ENCODE data around the gene WBP2.
"Not testable (repeated sequence)": the region's sequence is repeated elsewhere in the genome, so short reads cannot be mapped to it uniquely, and the experiment has no call there.

Gene WBP2

GRCh38 chr17:75813081-75814020, 41.8 kb downstream of the WBP2 start:
- no peak for DNase-seq (ENCODE audit: low read depth)

DNA sequence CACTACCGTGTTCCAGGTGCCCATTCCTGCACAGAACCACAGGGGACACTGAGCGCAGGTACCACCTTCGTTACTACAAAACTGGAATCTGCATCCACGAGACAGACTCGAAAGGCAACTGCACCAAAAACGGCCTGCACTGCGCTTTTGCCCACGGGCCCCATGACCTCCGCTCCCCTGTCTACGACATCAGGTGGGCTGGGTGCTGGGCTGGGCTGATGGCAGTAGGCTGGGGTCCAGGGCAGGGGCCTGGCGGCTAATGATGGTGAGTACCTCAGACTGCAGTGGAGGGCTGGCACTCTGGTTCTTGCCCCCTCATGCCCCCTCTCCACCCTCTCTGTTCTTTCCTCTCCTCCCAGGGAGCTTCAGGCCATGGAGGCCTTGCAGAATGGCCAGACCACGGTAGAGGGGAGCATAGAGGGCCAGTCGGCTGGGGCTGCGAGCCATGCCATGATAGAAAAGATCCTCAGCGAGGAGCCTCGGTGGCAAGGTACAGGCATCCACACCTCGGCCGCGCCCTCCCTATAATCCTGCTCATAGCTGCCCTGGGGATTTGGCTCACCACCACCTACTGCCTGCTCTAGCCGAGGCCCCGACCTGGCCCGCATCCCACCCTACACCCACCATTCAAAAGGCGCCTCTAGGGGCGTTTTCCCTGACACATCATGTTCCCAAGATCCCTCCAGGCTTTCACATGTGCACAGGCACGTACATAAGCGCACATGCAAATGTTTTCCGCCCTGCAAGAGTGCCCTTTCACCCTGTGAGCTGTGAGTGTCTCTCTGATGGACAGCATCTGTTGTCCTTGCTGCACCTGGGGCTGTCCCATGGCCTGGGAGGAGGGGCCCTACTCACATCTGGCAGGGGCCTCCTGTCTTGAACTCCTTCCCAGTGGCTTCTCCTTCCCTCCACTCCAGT, 42.8 kb downstream of the WBP2 start:
- DNase-seq (ENCODE audit: low read depth), result no peak

DNA sequence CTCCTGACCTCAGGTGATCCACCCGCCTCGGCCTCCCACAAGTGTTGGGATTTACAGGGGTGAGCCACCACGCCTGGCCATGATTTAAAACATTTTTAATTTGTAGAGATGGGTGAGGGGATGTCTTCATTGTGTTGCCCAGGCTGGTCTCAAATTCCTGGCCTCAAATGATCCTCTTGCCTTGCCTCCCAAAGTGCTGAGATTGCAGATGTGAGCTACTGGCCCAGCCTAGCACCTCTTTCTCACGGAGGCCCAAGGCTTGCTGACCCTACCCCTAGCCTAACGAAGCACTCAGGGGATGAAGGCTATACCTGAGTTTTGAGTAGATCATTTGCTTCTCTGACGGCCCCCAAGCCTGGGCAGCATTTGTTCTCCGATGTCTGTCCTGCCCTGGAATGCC, 44.0 kb downstream of the WBP2 start:
- DNase-seq (ENCODE audit: low read depth), result no peak

DNA sequence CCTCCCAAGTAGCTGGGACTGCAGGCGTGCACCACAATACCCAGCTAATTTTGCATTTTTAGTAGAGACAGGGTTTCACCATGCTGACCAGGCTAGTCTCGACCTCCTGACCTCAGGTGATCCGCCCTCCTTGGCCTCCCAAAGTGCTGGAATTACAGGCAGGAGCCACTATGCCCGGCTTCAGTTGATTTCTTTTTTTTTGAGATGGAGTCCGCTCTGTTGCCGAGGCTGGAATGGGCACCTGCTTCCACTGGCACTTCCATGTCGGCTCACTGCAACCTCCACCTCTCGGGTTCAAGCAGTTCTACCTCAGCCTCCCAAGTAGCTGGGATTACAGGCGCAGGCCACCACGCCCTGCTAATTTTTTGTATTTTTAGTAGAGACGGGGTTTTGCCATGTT, 44.4 kb downstream of the WBP2 start:
- DNase-seq (ENCODE audit: low read depth), result not testable (repeated sequence)

- no peak for DNase-seq (ENCODE audit: low read depth)
Observed at GRCh38 chr17:75810216-75810615, 44.9 kb downstream of the WBP2 start.

- no peak for DNase-seq (ENCODE audit: low read depth)
Observed at GRCh38 chr17:75809631-75810111, 45.5 kb downstream of the WBP2 start.

- no peak for DNase-seq (ENCODE audit: low read depth)
Observed at GRCh38 chr17:75808905-75809621, 46.1 kb downstream of the WBP2 start.

- no peak for DNase-seq (ENCODE audit: low read depth)
Observed at GRCh38 chr17:75808549-75808904, 46.6 kb downstream of the WBP2 start.

DNA sequence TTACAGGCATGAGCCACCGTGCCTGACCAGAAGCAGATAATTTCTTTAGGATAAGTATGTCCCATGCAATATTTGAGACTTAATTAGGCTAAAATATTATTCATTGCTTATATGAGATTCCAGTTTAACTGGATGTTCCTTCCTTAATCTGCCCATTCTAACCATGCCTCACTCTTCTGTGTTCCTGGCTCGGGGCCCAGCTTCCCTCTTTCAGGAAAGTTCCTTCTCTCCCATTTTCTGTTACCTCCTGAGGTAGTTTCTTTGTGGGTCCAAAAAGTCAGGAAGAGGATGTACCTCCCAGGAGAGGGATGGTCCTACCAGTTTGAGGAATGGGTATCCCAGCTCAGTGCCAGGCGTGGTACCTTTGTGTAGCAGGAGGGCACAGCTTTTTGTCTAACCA, 47.3 kb downstream of the WBP2 start:
- no peak for DNase-seq (ENCODE audit: low read depth)

DNA sequence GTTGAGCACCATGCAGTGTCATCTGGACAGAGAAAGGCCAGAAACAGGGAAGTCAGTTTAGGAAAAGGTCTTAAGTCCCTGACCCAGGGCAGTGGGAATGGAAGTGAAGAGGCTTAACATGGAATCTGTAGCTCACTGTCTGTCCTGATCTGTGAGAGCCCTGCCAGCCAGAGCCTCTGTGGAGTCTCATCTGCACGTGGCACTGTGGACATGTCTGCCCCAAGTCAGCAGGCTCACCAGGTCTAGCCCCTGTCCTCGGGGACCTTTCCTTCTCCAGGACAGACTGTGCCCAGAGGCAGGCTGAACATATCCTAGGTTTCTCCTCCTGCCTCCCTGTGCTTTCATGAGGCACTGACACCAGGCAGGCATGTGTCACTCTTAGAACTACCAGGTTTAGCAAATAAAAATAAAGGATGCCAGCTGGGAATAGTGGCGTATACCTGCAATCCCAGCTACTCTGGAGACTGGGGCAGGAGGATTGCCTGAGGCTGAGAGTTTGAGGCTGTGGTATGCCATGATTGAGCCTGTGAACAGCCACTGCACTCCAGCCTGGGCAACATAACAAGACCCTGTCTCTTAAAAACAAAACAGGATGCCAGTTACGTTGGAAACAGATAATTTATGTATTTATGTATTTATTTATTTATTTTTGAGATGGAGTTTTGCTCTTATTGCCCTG, 48.2 kb downstream of the WBP2 start:
- no peak for DNase-seq (ENCODE audit: low read depth)

DNA sequence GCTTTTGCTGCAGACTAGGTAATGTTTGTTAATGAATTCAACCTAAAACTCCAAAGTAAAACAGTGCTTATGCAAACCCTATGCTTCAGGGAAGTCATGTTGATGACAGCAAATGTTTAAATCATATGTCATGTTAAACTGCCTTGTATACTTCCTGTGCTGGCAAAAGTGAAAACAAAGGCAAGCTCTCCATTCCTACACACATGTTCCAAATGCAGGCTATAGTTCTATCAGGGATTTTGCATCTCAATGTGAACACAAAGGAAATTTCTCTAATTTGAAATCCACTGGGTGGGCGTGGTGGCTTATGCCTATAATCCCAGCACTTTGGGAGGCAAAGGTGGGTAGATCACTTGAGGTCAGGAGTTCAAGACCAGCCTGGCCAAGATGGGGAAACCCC, 51.3 kb downstream of the WBP2 start:
- DNase-seq (ENCODE audit: low read depth), result no peak

- DNase-seq (ENCODE audit: low read depth), result no peak
Observed at GRCh38 chr17:75799402-75799801, 55.7 kb downstream of the WBP2 start.

DNA sequence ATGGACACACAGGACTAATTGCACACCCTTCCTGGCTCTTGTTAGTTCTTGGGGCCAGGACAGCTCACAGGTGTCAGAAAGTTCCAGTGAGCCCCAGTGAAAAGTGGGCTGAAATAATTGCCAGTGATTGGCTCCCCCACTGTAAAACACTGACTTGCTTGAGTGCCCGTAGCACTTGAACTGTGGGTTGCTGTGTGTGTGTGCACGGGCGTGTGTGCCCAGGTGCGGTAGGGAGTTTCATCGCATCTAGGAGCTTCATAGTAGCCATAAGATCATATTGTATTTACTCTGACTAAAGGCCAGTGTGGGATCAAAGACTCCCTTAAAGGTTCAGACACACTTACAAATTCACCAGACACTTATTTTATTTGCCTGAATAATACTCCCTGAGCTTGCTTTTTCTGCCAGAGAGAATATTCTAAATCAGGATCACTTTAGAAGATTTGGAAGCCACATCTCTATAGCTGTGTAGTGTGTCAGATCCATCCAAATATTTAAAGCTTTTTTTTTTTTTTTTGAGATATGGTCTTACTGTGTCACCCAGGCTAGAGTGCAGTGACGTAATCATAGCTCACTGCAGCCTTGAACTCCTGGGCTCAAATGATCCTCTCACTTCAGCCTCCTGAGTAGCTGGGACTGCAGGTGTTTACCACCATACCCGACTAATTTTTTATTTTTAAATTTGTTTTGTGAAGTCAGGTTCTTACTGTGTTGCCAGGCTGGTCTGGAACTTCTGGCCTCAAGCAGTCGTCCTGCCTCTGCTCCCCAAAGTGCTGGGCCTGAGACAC, 59.1 kb downstream of the WBP2 start:
- no peak for DNase-seq (ENCODE audit: low read depth)

Data from activated gamma-delta T cell treated with anti-CD3 and anti-CD28 coated beads, Interleukin-2, amount 50 U/mL, for 16 hours (primary cell).